Gastroesophageal sphincter (tissue), 4 donors: Measurements from ENCODE around the gene ARFIP1. TPM values are rescaled to one million over a fixed set of nuclear protein-coding genes. Genes with fewer than 3 reads are reported as not detected.
A peak's percentile ranks its signal among the peaks of the same experiment; 100 is the strongest.

Experiments
- ATAC-seq: fragments of 150-250 bp; one replicate; pipeline ENCODE4 v1.9.1; 2016; ENCODE audit warnings: mild to moderate bottlenecking, moderate library complexity
- H3K27ac ChIP-seq, 4 donors: fragments of 200-600 bp; sonication (generic) in 3 of 4; 1 replicate in 3 of 4; 2 replicates in 1 of 4; pipeline ENCODE4 v1.5.1; 2016 to 2019
- H3K27me3 ChIP-seq: fragments of 200-600 bp; sonication (generic); one replicate; pipeline ENCODE4 v1.5.1; 2019
- H3K36me3 ChIP-seq, 2 donors: fragments of 200-600 bp; sonication (generic); one replicate each; pipeline ENCODE4 v1.5.1; 2019; ENCODE audit warnings: control low read depth in 1 of 2
- H3K4me1 ChIP-seq, 3 donors: fragments of 200-600 bp; sonication (generic); 1 replicate in 2 of 3; 2 replicates in 1 of 3; pipeline ENCODE4 v1.5.1; 2016 to 2019; ENCODE audit warnings: control low read depth in 2 of 3
- H3K4me3 ChIP-seq, 2 donors: fragments of 200-600 bp; sonication (generic); one replicate each; pipeline ENCODE4 v1.5.1; 2019; ENCODE audit warnings: mild to moderate bottlenecking in 1 of 2, moderate library complexity in 1 of 2
- H3K9me3 ChIP-seq, 3 donors: fragments of 200-600 bp; sonication (generic); one replicate each; pipeline ENCODE4 v1.5.1; 2017 to 2019; ENCODE audit warnings: control low read depth in 2 of 3
- EP300 ChIP-seq: sonication (generic); formaldehyde crosslinking; IDR thresholded peaks from one replicate; pipeline ENCODE4 v1.6.1; 2017; ENCODE audit warnings: antibody characterized with exemption, mild to moderate bottlenecking
- POLR2A ChIP-seq, 2 donors: fragments of 450-650 bp; IDR thresholded peaks; one replicate each; pipeline ENCODE4 v1.6.1; 2017; ENCODE audit warnings: antibody characterized with exemption in 2 of 2, mild to moderate bottlenecking in 2 of 2, moderate library complexity in 1 of 2
- POLR2AphosphoS5 ChIP-seq: sonication (generic); formaldehyde crosslinking; IDR thresholded peaks from one replicate; pipeline ENCODE4 v1.6.1; 2017; ENCODE audit warnings: antibody characterized with exemption
- WGBS, 2 donors: methylation state at CpG; one replicate each; pipeline ENCODE4 v1.1.5; 2018; ENCODE audit warnings: low coverage in 1 of 2; 5-methylcytosine and 5-hydroxymethylcytosine counted together
- total RNA-seq, 4 donors: library from RNA; depleted of rRNA; stranded (reverse); fragments of >200 nt; gene quantifications; one replicate each; pipeline ENCODE4 v1.1.0, GENCODE V29; 2016
- TF ChIP-seq, protein P1 (sequence below), 4 experiments: fragments of 200-600 bp in 2 of 4; fragments of 450-650 bp in 2 of 4; sonication (generic) in 1 of 4; IDR thresholded peaks; one replicate each; pipeline ENCODE4 v1.5.1; 2017 to 2019; ENCODE audit warnings: antibody characterized with exemption in 4 of 4, mild to moderate bottlenecking in 2 of 4, moderate library complexity in 2 of 4

Gene ARFIP1
- total RNA-seq, 4 donors from 2014 or later, result 26.6 to 34.9 (median 29.5) TPM

DNA sequence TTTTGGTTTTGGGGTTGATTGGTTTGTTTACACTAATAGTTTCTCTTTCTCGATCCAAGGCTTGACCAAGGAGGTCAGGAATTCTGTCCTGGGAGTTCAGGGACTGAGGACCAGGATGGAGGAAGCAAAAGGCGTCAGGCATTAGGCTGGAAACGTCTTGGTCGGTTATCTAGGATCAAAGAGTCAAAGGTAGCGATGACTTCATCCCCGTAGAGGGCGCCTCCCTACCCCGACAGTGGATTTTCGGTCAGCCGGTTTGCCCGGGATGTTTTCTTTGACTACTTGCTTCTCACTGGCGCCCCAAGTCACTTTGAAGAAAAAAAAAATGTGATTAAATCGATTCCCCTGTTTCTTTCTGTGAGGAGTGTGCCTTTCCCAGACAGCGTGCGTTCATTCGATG is 155.4 kb downstream of the ARFIP1 start:
- no peak overlapping the region for H3K4me3 ChIP-seq
- peaks cover 55% of the 10 kb centered on the region for H3K27me3 ChIP-seq
- ATAC-seq, result no peak
- WGBS, 2 donors, result 67% methylated on average over 15 of the region's 16 CpGs; no CpG with 5 or more reads in 1 of the 2 donors
- H3K4me1 ChIP-seq, result peaks cover 0 to 34% (median 7%) of the 10 kb centered on the region in 3 donors
- TF ChIP-seq, protein P1, sequence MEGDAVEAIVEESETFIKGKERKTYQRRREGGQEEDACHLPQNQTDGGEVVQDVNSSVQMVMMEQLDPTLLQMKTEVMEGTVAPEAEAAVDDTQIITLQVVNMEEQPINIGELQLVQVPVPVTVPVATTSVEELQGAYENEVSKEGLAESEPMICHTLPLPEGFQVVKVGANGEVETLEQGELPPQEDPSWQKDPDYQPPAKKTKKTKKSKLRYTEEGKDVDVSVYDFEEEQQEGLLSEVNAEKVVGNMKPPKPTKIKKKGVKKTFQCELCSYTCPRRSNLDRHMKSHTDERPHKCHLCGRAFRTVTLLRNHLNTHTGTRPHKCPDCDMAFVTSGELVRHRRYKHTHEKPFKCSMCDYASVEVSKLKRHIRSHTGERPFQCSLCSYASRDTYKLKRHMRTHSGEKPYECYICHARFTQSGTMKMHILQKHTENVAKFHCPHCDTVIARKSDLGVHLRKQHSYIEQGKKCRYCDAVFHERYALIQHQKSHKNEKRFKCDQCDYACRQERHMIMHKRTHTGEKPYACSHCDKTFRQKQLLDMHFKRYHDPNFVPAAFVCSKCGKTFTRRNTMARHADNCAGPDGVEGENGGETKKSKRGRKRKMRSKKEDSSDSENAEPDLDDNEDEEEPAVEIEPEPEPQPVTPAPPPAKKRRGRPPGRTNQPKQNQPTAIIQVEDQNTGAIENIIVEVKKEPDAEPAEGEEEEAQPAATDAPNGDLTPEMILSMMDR (IDR thresholded peaks at IDR 0.05), result no peak
- TF ChIP-seq POLR2A (IDR thresholded peaks at IDR 0.05) (no peak), POLR2AphosphoS5 (no peak), EP300 (no peak)
- H3K27ac ChIP-seq, result no peak overlapping the region
- H3K9me3 ChIP-seq, result no peaks in the 10 kb centered on the region
- H3K36me3 ChIP-seq, result no peaks in the 10 kb centered on the region

DNA sequence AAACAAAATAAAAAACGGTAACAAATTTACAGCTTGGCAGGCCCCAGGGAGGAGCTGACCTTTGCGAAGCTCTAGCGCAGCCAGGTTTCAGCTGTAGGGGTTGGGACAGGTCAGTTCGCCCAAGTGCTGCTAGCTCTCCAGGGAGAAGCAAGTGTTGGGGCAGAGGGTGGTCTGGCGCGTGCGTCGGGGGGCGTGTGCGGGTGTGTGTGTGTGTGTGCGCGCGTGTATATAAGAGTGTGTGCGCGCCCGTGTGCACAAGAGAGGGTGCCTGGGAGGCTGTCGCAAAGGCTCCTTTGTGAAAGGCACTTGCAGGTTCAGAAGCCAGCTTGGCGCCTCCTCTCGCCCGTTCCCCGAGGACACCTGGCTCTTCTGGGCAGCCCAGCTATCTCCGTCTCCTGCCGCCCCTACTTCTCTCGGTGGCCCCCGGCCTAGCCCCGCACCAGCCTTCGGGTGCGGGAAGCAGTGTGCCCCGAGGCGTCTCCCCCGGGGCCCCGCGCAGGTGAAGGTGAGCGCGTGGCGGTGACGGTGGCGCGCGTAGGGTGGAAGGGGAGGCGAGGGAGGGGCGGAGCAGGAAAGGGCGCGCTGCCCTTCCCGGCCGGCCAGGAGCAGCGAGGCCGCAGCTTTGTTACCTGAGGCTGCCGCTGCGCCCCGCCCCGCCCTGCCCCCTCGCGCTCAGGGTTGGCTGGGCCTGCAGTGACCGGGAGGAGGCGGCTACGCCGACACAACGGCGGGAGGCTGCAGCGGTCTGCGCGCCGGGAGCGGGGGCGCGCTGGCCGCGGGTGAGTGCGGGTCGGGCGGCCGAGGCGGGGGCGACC is 156.1 kb downstream of the ARFIP1 start, which contains the start of gene FHDC1:
TSS of gene FHDC1 (plus strand) at position 693 of the 815 bp plus-strand sequence. CDS start 6,735 bp downstream, outside the sequence.
- peak within 1 kb of the TSS in 1 of 4 donors; percentile 65 for H3K27ac ChIP-seq

DNA sequence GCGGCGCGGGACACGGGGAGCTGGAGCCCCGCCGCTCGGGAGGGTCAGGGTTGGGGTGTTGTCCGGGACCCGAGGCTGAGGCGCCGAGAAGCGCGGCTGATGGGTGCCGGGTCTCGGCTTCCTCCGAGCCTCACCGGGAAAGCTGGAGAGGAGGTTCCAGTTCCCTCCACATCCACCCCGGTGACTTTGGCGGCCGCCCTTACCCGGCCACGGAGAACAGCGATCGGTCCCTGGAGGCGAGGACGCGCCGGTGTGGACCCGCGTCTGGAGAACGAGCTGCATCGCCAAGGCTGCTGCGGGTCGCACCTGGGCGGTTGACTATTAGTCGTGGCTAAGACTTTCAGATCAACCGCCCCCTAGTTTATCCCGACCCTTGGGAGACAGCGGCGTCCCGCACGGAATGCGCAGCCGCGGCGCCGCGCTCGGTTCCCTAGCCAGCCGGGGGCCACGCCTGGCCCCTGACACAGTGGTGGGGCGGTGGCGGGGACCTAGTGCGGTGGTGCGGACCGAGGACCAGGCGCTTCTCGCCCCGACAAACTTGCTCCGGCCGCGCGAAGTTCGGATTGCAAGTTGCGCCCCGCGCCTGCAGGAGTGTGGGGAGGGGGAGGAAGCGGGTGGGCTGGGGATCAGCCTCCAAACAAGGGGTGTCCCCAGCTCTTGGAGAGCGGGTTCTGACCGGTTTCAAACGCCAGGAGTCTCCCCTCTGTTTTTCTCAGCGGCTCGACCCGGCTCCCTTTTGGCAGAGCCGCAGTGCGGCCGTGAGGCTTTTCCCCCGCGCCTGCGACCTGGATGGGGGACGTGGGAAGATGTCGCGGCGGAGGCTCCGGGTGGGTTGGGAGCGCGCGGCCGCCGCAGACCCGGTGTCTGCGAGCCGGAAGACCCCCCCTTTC is 156.9 kb downstream of the ARFIP1 start:
- H3K9me3 ChIP-seq, result no peaks in the 10 kb centered on the region
- H3K4me3 ChIP-seq, result peak overlapping the region; percentile 27 to 71
- peak; percentile 26 for ATAC-seq
- no peaks in the 10 kb centered on the region for H3K36me3 ChIP-seq
- H3K4me1 ChIP-seq, result peaks cover 0 to 34% (median 7%) of the 10 kb centered on the region in 3 donors
- H3K27ac ChIP-seq, result peak overlapping the region in 1 of 4 donors; percentile 65
- H3K27me3 ChIP-seq, result peaks cover 58% of the 10 kb centered on the region
- TF ChIP-seq POLR2A (IDR thresholded peaks at IDR 0.05) (no peak), POLR2AphosphoS5 (no peak), EP300 (no peak)
- TF ChIP-seq, protein P1 (IDR thresholded peaks at IDR 0.05), result no peak
- WGBS, 2 donors, result no CpG with 5 or more reads among the region's 93 CpGs

More for the DNA sequence above, 156.1 kb downstream of the ARFIP1 start, which contains the start of gene FHDC1:
- TF ChIP-seq, protein P1 (IDR thresholded peaks at IDR 0.05), result no peak
- no peak for TF ChIP-seq POLR2AphosphoS5
- TF ChIP-seq POLR2A (IDR thresholded peaks at IDR 0.05), result no peak
- no peak for TF ChIP-seq EP300
- Histone ChIP-seq H3K27me3 (peaks cover 58% of the 10 kb centered on the region), H3K4me3 (peak within 1 kb of the TSS; percentile 27 to 71), H3K4me1 (peaks cover 0 to 34% (median 7%) of the 10 kb centered on the region in 3 donors), H3K36me3 (no peaks in the 10 kb centered on the region), H3K9me3 (no peaks in the 10 kb centered on the region)
- ATAC-seq, result peak; percentile 22
- 21 to 29% methylated on average over 14 to 15 of the region's 75 CpGs for WGBS, 2 donors

DNA sequence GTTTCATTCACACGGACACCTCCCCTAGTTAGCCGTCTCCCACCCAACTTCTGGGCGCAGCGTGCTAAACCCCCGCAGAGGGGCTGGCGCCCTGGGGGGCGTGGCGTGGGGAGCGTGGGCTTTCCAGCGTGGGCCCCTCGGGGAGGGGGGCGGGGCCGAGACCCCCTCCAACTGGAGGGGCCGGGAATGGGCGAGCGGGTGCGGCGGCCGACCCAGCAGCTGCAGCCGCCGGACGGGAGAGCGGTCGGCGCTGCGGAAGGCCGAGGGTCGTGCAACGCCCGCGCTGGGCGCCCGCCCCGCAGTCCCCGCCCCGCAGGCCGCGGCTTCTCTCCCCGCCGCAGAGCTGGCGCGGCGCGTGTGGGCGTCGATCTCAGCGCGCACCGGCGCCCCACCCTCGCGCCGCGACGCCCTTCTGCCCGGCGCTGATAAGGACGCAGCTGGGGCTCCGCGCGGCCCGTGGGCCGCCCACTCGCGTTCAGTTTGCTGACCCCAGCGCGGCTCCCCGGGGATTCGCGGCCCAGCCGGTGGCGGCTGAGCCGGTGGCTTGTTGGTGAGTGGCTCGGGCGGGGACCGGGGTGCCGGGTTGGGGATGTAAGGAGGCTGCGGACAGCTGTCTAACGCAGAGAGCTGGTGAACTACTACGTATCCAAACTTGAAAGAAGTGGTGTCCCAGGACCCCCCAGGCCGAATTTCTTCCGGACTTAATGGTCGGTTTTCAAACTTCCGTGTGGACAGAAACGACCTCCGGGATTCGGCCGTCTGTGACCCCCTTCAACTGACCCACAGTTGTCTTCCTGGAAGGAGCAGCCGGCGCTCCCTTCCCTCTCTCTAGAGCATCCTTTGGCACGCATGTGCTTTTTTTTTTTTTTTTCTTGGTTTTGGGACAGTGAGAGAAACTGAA is 157.8 kb downstream of the ARFIP1 start:
- Histone ChIP-seq H3K4me3 (peak overlapping the region; percentile 27 to 71), H3K27ac (peak overlapping the region in 3 of 4 donors; percentile 40 to 65 (median 61)), H3K4me1 (peaks cover 0 to 34% (median 7%) of the 10 kb centered on the region in 3 donors), H3K36me3 (no peaks in the 10 kb centered on the region), H3K27me3 (peaks cover 58% of the 10 kb centered on the region), H3K9me3 (no peaks in the 10 kb centered on the region)
- peak; percentile 56 for ATAC-seq
- no peak for TF ChIP-seq EP300
- TF ChIP-seq POLR2A (IDR thresholded peaks at IDR 0.05), result peak in 1 of 2 donors; percentile 16
- TF ChIP-seq POLR2AphosphoS5, result no peak
- 0 to 1% methylated on average over 11 of the region's 91 CpGs for WGBS, 2 donors
